Effector memory CD4-positive, alpha-beta T cell (primary cell): ENCODE data around the gene PTPRN2.
"Not testable (repeated sequence)": the region's sequence is repeated elsewhere in the genome, so short reads cannot be mapped to it uniquely, and the experiment has no call there.

Experiments
- DNase-seq, 3 donors: peaks; one replicate each; pipeline ENCODE4 v3.0.0-alpha.2; 2020
- H3K27ac ChIP-seq: 2 replicates; pipeline ENCODE4 v1.7.0; 2013; ENCODE audit warnings: mild to moderate bottlenecking, low read length, moderate library complexity; ENCODE audit not compliant: insufficient read depth, poor library complexity, severe bottlenecking
- H3K27me3 ChIP-seq: replicated peaks from 2 replicates; pipeline ENCODE4 v1.7.0; 2013; ENCODE audit warnings: mild to moderate bottlenecking, low read length; ENCODE audit not compliant: insufficient read depth, control insufficient read depth, poor library complexity, severe bottlenecking
- H3K36me3 ChIP-seq: 2 replicates; pipeline ENCODE4 v1.7.0; 2013; ENCODE audit warnings: mild to moderate bottlenecking, low read length, moderate library complexity; ENCODE audit not compliant: control insufficient read depth, insufficient read depth
- H3K4me1 ChIP-seq: 2 replicates; pipeline ENCODE4 v1.7.0; 2013; ENCODE audit warnings: low read length, mild to moderate bottlenecking; ENCODE audit not compliant: control insufficient read depth, insufficient read depth, poor library complexity, severe bottlenecking
- H3K4me3 ChIP-seq: 2 replicates; pipeline ENCODE4 v1.7.0; 2013; ENCODE audit warnings: low read length, low read depth, mild to moderate bottlenecking; ENCODE audit not compliant: insufficient read depth, poor library complexity, severe bottlenecking
- H3K9me3 ChIP-seq: 2 replicates; pipeline ENCODE4 v1.7.0; 2013; ENCODE audit warnings: mild to moderate bottlenecking, low read length, moderate library complexity; ENCODE audit not compliant: control insufficient read depth

Gene PTPRN2

DNA sequence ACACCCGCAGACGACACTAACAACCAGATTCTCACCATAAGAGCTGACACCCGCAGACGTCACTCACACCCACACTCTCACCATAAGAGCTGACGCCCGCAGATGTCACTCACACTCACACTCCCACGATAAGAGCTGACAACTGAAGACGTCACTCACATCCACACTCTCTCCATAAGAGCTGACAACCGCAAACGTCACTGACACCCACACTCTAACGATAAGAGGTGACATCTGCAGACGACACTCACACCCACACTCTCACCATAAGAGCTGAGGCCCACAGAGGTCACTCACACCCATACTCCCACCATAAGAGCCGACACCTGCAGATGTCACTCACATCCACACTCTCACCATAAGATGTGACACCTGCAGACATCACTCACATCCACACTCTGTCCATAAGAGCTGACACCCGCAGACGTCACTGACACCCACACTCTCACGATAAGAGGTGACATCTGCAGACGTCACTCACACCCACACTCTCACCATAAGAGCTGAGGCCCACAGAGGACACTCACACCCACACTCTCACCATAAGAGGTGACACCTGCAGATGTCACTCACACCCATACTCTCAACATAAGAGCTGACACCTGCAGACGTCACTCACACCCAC lies 255.7 kb downstream of the PTPRN2 start:
- H3K4me3 ChIP-seq, H3K9me3 ChIP-seq, H3K27ac ChIP-seq, H3K4me1 ChIP-seq, DNase-seq, H3K36me3 ChIP-seq, H3K27me3 ChIP-seq: not testable (repeated sequence)

DNA sequence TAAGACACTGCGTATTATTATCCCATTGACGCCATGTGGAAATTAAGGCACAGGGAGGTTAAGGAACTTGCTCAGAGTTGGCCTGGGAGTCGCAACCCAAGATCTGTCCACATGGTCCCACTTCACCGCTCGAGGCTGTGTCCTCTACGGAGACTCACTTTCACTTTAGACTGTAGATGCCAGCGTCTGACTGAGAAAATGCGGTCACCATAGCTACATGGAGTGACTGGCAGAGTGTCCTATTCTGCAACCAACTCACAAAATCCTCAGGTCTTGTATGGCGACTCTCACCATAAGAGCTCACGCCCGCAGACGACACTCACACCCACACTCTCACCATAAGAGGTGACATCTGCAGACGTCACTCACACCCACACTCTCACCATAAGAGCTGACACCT lies 257.9 kb downstream of the PTPRN2 start:
- no peak overlapping the region for H3K4me3 ChIP-seq
- H3K4me1 ChIP-seq: no peaks in the 10 kb centered on the region
- no peak for DNase-seq
- H3K27ac ChIP-seq: no peak overlapping the region
- no peaks in the 10 kb centered on the region for H3K27me3 ChIP-seq
- H3K9me3 ChIP-seq: no peaks in the 10 kb centered on the region
- no peaks in the 10 kb centered on the region for H3K36me3 ChIP-seq

DNA sequence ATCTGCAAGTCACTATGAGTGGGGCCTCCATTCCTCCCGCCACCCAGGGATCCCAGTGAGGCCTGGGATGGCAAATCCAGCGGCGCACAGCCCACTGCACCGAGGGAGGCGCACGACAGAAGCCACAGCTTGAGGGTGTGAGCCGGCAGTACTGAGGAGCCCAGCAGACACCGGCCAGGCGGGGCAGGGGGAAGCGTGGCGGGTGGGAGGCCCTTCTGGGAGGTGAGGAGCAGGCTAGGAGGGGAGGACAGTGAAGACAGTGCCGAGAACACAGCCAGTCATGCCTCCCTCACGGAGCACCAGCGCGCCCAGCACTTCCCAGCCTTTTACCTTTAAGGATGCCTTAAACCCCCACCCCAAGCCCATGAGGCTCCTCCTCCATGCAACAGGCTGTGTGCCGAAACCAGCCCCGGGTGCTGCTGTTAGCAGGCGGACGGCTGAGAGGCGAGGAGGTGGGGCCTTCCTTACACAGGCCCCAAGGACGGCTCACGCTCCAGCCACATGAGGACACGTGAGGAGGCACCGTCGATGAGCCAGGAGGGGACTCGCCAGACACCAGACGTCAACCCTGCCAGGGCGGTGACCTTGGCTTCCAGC lies 258.5 kb downstream of the PTPRN2 start:
- Histone ChIP-seq H3K27ac (no peak overlapping the region), H3K4me3 (no peak overlapping the region), H3K27me3 (no peaks in the 10 kb centered on the region), H3K4me1 (no peaks in the 10 kb centered on the region), H3K9me3 (no peaks in the 10 kb centered on the region), H3K36me3 (no peaks in the 10 kb centered on the region)
- DNase-seq: no peak

DNA sequence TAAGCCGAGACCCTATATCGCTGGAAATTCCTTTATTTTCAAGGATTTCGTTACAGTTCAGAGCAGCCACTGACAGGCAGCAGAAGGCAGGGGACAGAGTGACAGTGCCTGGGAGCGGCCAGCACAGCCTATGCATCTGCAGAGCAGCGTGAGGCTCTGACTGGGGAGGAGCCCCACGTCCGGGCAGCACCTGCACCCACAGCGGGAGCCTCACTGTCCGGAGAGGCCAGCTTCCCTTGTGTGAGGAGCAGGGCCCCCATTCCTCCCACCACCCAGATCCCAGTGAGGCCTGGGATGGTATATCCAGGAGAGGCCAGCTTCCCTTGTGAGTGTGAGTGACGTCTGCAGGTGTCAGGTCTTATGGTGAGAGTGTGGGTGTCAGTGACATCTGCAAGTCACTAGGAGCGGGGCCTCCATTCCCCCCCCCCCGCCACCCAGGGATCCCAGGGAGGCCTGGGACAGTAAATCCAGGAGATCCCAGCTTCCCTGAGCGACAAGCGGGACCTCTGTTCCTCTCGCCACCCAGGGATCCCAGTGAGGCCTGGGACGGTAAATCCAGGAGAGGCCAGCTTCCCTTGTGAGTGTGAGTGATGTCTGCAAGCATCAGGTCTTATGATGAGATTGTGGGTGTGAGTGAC lies 259.1 kb downstream of the PTPRN2 start:
- H3K36me3 ChIP-seq: no peaks in the 10 kb centered on the region
- DNase-seq: no peak
- no peaks in the 10 kb centered on the region for H3K4me1 ChIP-seq

DNA sequence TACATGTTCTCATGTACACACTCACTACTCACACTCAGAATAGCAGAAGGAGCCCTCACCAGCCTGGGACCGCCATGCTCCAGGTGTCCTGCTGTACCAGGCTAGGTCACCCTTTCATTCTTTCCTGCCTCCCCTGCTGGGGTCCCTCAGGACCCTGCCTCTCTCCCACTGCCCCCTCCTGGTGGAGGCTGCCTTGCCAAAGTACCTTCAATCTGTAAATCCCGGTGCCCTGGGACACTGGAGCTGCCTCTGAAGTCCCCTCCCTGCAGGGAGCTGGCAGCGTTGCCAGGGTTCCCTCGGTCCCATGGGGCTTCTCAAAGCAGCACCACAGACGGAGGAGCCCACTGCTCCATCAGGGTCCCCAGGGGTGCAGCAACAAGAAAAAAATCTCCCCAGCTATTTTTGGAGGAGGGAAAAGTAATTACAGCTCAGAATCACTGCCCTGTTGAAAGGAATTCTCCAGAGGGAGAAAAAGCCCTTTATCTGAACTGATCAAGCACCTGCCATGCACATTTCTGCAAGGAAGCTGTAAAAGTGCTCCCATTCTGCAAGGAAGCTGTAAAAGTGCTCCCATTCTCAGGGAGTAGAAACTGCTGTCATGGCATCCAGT lies 259.9 kb downstream of the PTPRN2 start:
- H3K27ac ChIP-seq: no peak overlapping the region
- no peaks in the 10 kb centered on the region for H3K4me1 ChIP-seq
- no peaks in the 10 kb centered on the region for H3K27me3 ChIP-seq
- no peak for DNase-seq
- H3K36me3 ChIP-seq: no peaks in the 10 kb centered on the region
- H3K9me3 ChIP-seq: no peaks in the 10 kb centered on the region
- no peak overlapping the region for H3K4me3 ChIP-seq

More for the DNA sequence above, 259.1 kb downstream of the PTPRN2 start:
- Histone ChIP-seq H3K9me3 (no peaks in the 10 kb centered on the region), H3K27ac (no peak overlapping the region), H3K27me3 (no peaks in the 10 kb centered on the region), H3K4me3 (no peak overlapping the region)

GRCh38 chr7:158327012-158327411 lies 260.6 kb downstream of the PTPRN2 start:
- Histone ChIP-seq H3K36me3 (no peaks in the 10 kb centered on the region), H3K9me3 (no peaks in the 10 kb centered on the region), H3K4me3 (no peak overlapping the region), H3K27me3 (no peaks in the 10 kb centered on the region), H3K27ac (no peak overlapping the region), H3K4me1 (no peaks in the 10 kb centered on the region)
- DNase-seq: no peak

- H3K4me1 ChIP-seq: no peaks in the 10 kb centered on the region
- no peak for DNase-seq
- no peaks in the 10 kb centered on the region for H3K36me3 ChIP-seq
- no peaks in the 10 kb centered on the region for H3K27me3 ChIP-seq
- H3K27ac ChIP-seq: no peak overlapping the region
- H3K4me3 ChIP-seq: no peak overlapping the region
- H3K9me3 ChIP-seq: no peaks in the 10 kb centered on the region
These were observed 261.9 kb downstream of the PTPRN2 start for GRCh38 chr7:158325530-158326381.

- Histone ChIP-seq H3K4me1 (no peaks in the 10 kb centered on the region), H3K9me3 (no peaks in the 10 kb centered on the region), H3K36me3 (no peaks in the 10 kb centered on the region), H3K27ac (no peak overlapping the region), H3K4me3 (no peak overlapping the region), H3K27me3 (no peaks in the 10 kb centered on the region)
- DNase-seq: no peak
These were observed 262.9 kb downstream of the PTPRN2 start for GRCh38 chr7:158324397-158325360.

DNA sequence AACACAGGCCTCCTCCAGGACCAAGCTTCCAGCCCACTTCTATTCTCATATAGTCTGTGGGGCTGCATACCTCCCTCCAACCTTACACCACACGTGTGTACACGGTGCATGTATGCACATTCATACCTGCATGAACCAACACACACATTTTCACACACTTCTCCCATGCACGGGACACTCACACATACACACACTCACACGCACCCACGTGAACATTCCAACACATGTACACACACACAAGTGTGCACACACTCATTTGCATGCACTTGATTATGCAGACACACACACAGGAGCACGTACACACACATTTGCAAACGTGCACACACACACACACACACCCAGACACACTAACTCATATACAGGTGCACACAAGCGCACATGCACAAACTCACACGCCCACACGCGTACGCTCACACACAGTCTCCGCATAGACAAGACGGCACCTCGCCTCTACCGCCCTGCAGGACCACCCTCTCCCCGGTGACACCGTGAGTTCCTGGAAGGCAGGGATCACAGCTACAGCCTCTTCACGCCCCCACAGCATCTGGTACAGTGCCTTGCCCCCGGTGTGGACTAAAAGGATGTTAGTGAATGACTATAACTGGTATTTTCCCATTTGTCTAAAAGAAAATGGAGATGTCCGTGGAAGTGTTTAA lies 263.8 kb downstream of the PTPRN2 start:
- Histone ChIP-seq H3K36me3 (no peaks in the 10 kb centered on the region), H3K4me1 (no peaks in the 10 kb centered on the region), H3K9me3 (no peaks in the 10 kb centered on the region), H3K27me3 (no peaks in the 10 kb centered on the region), H3K4me3 (no peak overlapping the region), H3K27ac (no peak overlapping the region)
- DNase-seq: no peak
